Measurements from ENCODE around the gene UNC13D. TPM values are rescaled to one million over a fixed set of nuclear protein-coding genes. Genes with fewer than 3 reads are reported as not detected.
A peak's percentile ranks its signal among the peaks of the same experiment; 100 is the strongest.
"Not testable (repeated sequence)": the region's sequence is repeated elsewhere in the genome, so short reads cannot be mapped to it uniquely, and the experiment has no call there.

UNC13D gene
- total RNA-seq, 1 donor from 2014 or later: 10.7 TPM

GRCh38 chr17:75855310-75856061, 11.3 kb upstream of the UNC13D start, which contains the start of gene WBP2:
TSS of gene WBP2 (minus strand) at chr17:75855335. CDS start at chr17:75855297, 38 bp downstream.
- DNase-seq (ENCODE audit: missing footprints): peak; percentile 98
- intact Hi-C loops (cut with DNase I): loop anchor here (1.0 to 2.0 kb wide), 3 partner anchors 17 to 71 kb away; partner anchors contain the start of genes TRIM65 and UNK
- ATAC-seq: peak; percentile 95

- intact Hi-C loops (cut with DNase I): loop anchor here (1.0 to 2.0 kb wide), 3 partner anchors 17 to 70 kb away; partner anchors contain the start of genes TRIM65 and UNK
- ATAC-seq (peak; percentile 2), DNase-seq (ENCODE audit: missing footprints) (no peak)
Measured at GRCh38 chr17:75854881-75855309, 10.7 kb upstream of the UNC13D start.

- DNase-seq (ENCODE audit: missing footprints) (no peak), ATAC-seq (no peak)
- intact Hi-C loops (cut with DNase I): loop anchor here (2.0 kb wide), 2 partner anchors 43 to 69 kb away; partner anchors contain the start of genes TRIM65 and UNK
Measured at GRCh38 chr17:75854101-75854748, 10.0 kb upstream of the UNC13D start.

GRCh38 chr17:75853433-75853832, 9.2 kb upstream of the UNC13D start:
- intact Hi-C loops (cut with DNase I): no loop called here
- ATAC-seq: no peak
- no peak for DNase-seq (ENCODE audit: missing footprints)

GRCh38 chr17:75851693-75851991, 7.4 kb upstream of the UNC13D start:
- ATAC-seq; intact Hi-C loops (cut with DNase I); DNase-seq (ENCODE audit: missing footprints): not testable (repeated sequence)

GRCh38 chr17:75850928-75851692, 6.9 kb upstream of the UNC13D start:
- no peak for ATAC-seq
- DNase-seq (ENCODE audit: missing footprints): no peak

GRCh38 chr17:75849724-75850123, 5.5 kb upstream of the UNC13D start:
- no peak for ATAC-seq
- intact Hi-C loops (cut with DNase I): no loop called here
- no peak for DNase-seq (ENCODE audit: missing footprints)

More at GRCh38 chr17:75850928-75851692, 6.9 kb upstream of the UNC13D start:
- intact Hi-C loops (cut with DNase I): no loop called here

GRCh38 chr17:75849279-75849646, 5.1 kb upstream of the UNC13D start:
- intact Hi-C loops (cut with DNase I): no loop called here
- ATAC-seq: no peak
- DNase-seq (ENCODE audit: missing footprints): no peak

GRCh38 chr17:75848523-75849278, 4.5 kb upstream of the UNC13D start:
- intact Hi-C loops (cut with DNase I): no loop called here
- DNase-seq (ENCODE audit: missing footprints) (peak; percentile 90), ATAC-seq (no peak)

- no peak for ATAC-seq
- DNase-seq (ENCODE audit: missing footprints): no peak
- intact Hi-C loops (cut with DNase I): no loop called here
Measured at GRCh38 chr17:75847614-75848522, 3.7 kb upstream of the UNC13D start.

- intact Hi-C loops (cut with DNase I): no loop called here
- ATAC-seq (no peak), DNase-seq (ENCODE audit: missing footprints) (no peak)
Measured at GRCh38 chr17:75846692-75847613, 2.7 kb upstream of the UNC13D start.

- intact Hi-C loops (cut with DNase I): loop anchor here (1.0 kb wide), 1 partner anchor 67 kb away; a partner anchor contains a TSS
- ATAC-seq (no peak), DNase-seq (ENCODE audit: missing footprints) (no peak)
Measured at GRCh38 chr17:75845933-75846691, 1.9 kb upstream of the UNC13D start.

GRCh38 chr17:75845058-75845711, 981 bp upstream of the UNC13D start:
- ATAC-seq (peak; percentile 82), DNase-seq (ENCODE audit: missing footprints) (peak; percentile 91)
- intact Hi-C loops (cut with DNase I): loop anchor here (1.0 kb wide), 1 partner anchor 66 kb away; a partner anchor contains a TSS

GRCh38 chr17:75844530-75845057, 390 bp upstream of the UNC13D start:
- DNase-seq (ENCODE audit: missing footprints): no peak
- intact Hi-C loops (cut with DNase I): loop anchor here (1.0 kb wide), 1 partner anchor 65 kb away; a partner anchor contains a TSS

GRCh38 chr17:75842963-75843576, 1.1 kb downstream of the UNC13D start:
- DNase-seq (ENCODE audit: missing footprints): no peak
- intact Hi-C loops (cut with DNase I): no loop called here

More at GRCh38 chr17:75844530-75845057, 390 bp upstream of the UNC13D start:
- ATAC-seq: peak; percentile 57

More at GRCh38 chr17:75842963-75843576, 1.1 kb downstream of the UNC13D start:
- no peak for ATAC-seq

Measured in Right ventricle myocardium inferior (tissue), 1 donor.